SK-N-MC (cell line): Measurements from ENCODE around the gene ACTL8.

Experiments used
- EZH2 ChIP-seq: fragments of 200-600 bp; sonication (generic); IDR thresholded peaks from one replicate; pipeline ENCODE4 v1.6.1; 2017; ENCODE audit warnings: antibody characterized with exemption
- POLR2AphosphoS5 ChIP-seq: IDR thresholded peaks from 2 replicates; pipeline ENCODE4 v1.6.1; 2012; ENCODE audit warnings: mild to moderate bottlenecking, low read depth, low read length, borderline replicate concordance

- TF ChIP-seq POLR2AphosphoS5 (no peak), EZH2 (no peak)
Measured at GRCh38 chr1:17860812-17861211, 105.7 kb downstream of the ACTL8 start.
